ENCODE measurements around the gene CECR2.

The CECR2 gene

GRCh38 chr22:17438026-17438425 lies 68.8 kb downstream of the CECR2 start:
- Histone ChIP-seq H3K36me3 (replicated peaks; ENCODE audit: insufficient read depth, low read length) (no peaks in the 10 kb centered on the region), H3K4me2 (ENCODE audit: low read depth, low read length) (no peak overlapping the region), H3K9ac (ENCODE audit: low read length) (no peak overlapping the region), H3K9me3 (replicated peaks; ENCODE audit: insufficient read depth, low read length) (no peaks in the 10 kb centered on the region), H2AFZ (ENCODE audit: low read length) (no peak overlapping the region), H3K4me1 (ENCODE audit: low read length) (peaks cover 16% of the 10 kb centered on the region), H3K9me2 (replicated peaks; ENCODE audit: insufficient read depth, low read length) (no peaks in the 10 kb centered on the region), H3K79me2 (ENCODE audit: low read length) (no peaks in the 10 kb centered on the region), H3F3A (ENCODE audit: insufficient read depth, low read length) (peaks cover 9% of the 10 kb centered on the region), H3K4me3 (ENCODE audit: low read length) (no peak overlapping the region), H4K20me1 (ENCODE audit: insufficient read depth, low read length) (no peaks in the 10 kb centered on the region), H3K27me3 (replicated peaks; ENCODE audit: insufficient read depth, low read length) (no peaks in the 10 kb centered on the region), H3K27ac (ENCODE audit: low read length) (no peak overlapping the region)
- TF ChIP-seq EZH2 (optimal IDR thresholded peaks at IDR 0.05; ENCODE audit: low read depth, low read length) (no peak), EZH2phosphoT487 (IDR thresholded peaks at IDR 0.05; ENCODE audit: low read length) (no peak)
- TF ChIP-seq, protein P1, sequence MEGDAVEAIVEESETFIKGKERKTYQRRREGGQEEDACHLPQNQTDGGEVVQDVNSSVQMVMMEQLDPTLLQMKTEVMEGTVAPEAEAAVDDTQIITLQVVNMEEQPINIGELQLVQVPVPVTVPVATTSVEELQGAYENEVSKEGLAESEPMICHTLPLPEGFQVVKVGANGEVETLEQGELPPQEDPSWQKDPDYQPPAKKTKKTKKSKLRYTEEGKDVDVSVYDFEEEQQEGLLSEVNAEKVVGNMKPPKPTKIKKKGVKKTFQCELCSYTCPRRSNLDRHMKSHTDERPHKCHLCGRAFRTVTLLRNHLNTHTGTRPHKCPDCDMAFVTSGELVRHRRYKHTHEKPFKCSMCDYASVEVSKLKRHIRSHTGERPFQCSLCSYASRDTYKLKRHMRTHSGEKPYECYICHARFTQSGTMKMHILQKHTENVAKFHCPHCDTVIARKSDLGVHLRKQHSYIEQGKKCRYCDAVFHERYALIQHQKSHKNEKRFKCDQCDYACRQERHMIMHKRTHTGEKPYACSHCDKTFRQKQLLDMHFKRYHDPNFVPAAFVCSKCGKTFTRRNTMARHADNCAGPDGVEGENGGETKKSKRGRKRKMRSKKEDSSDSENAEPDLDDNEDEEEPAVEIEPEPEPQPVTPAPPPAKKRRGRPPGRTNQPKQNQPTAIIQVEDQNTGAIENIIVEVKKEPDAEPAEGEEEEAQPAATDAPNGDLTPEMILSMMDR (IDR thresholded peaks at IDR 0.05; ENCODE audit: low read length): no peak
- no peak for DNase-seq

DNA sequence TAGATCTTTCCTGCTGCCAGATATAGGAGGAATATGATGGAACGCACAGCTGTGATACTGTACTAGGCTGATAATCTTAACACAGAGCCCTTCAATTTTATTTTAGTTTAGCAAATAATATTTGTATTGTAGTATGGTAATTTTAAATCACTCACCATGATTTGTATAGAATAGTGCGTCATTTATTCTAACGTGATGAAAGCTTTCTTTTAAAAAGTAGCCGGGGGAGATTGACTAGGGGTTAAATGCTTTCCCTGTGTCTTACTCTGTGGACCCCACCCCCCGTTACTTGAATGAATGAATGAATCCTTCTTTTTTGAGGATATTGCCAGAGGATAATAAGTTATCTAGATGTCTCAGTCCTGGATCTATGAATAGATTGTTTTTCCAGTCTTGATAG lies 72.1 kb downstream of the CECR2 start:
- Histone ChIP-seq H3K4me3 (ENCODE audit: low read length) (no peak overlapping the region), H3K79me2 (ENCODE audit: low read length) (no peaks in the 10 kb centered on the region), H3K36me3 (replicated peaks; ENCODE audit: insufficient read depth, low read length) (no peaks in the 10 kb centered on the region), H3F3A (ENCODE audit: insufficient read depth, low read length) (peaks cover 7% of the 10 kb centered on the region), H3K27ac (ENCODE audit: low read length) (no peak overlapping the region), H3K27me3 (replicated peaks; ENCODE audit: insufficient read depth, low read length) (no peaks in the 10 kb centered on the region), H3K9ac (ENCODE audit: low read length) (no peak overlapping the region), H3K4me2 (ENCODE audit: low read depth, low read length) (no peak overlapping the region), H3K9me2 (replicated peaks; ENCODE audit: insufficient read depth, low read length) (no peaks in the 10 kb centered on the region), H4K20me1 (ENCODE audit: insufficient read depth, low read length) (no peaks in the 10 kb centered on the region), H3K4me1 (ENCODE audit: low read length) (peaks cover 13% of the 10 kb centered on the region), H3K9me3 (replicated peaks; ENCODE audit: insufficient read depth, low read length) (no peaks in the 10 kb centered on the region), H2AFZ (ENCODE audit: low read length) (no peak overlapping the region)
- no peak for DNase-seq
- no peak for TF ChIP-seq EZH2 (optimal IDR thresholded peaks at IDR 0.05; ENCODE audit: low read depth, low read length)
- no peak for TF ChIP-seq EZH2phosphoT487 (IDR thresholded peaks at IDR 0.05; ENCODE audit: low read length)
- TF ChIP-seq, protein P1 (IDR thresholded peaks at IDR 0.05; ENCODE audit: low read length): no peak

DNA sequence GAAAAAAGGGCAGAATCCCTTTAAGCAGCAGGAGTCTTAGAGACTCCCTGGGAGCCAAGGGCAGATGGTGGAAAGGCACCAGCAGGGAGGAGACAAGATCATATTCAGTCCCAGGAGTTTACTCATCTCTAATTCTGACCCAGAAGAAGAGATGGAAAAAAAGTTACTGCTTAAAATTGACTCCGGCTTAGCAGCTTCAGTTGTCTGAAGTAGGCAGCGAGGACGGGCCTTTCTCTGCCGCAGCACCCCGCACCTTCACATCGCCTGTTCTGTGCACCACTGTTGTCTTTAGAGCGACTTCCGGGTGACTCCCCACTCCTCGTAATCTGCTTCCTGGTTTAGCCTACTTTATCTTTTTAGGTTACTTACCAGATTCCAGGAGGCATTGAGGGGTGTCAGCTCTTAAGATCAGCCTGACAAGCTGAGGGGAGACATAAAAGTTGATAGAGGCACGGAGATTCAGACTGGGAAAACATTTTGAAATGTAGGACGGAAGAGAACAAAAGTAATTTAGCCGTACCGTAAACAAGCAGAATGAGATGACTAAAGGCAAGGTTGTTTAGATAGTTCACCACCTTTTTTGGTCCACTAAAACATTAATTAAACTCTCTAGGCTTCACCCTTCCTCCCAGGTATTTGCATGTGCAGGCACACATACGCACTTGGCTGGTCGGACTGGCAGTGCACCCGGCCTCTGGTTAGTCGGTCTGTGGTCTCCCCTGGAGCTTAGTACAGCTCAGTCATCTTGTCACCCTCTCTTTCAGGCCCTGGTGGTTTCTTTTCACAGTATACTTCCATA lies 74.3 kb downstream of the CECR2 start:
- H3K79me2 ChIP-seq (ENCODE audit: low read length): no peaks in the 10 kb centered on the region
- TF ChIP-seq EZH2phosphoT487 (IDR thresholded peaks at IDR 0.05; ENCODE audit: low read length): no peak
- no peak for TF ChIP-seq EZH2 (optimal IDR thresholded peaks at IDR 0.05; ENCODE audit: low read depth, low read length)
- TF ChIP-seq, protein P1 (IDR thresholded peaks at IDR 0.05; ENCODE audit: low read length): no peak
- no peaks in the 10 kb centered on the region for H3K27me3 ChIP-seq (replicated peaks; ENCODE audit: insufficient read depth, low read length)
- no peak overlapping the region for H3K4me2 ChIP-seq (ENCODE audit: low read depth, low read length)
- H3K9ac ChIP-seq (ENCODE audit: low read length): no peak overlapping the region
- no peaks in the 10 kb centered on the region for H3K9me2 ChIP-seq (replicated peaks; ENCODE audit: insufficient read depth, low read length)
- DNase-seq: no peak
- no peaks in the 10 kb centered on the region for H3K36me3 ChIP-seq (replicated peaks; ENCODE audit: insufficient read depth, low read length)
- H3K4me3 ChIP-seq (ENCODE audit: low read length): no peak overlapping the region
- H3K27ac ChIP-seq (ENCODE audit: low read length): no peak overlapping the region
- no peaks in the 10 kb centered on the region for H3F3A ChIP-seq (ENCODE audit: insufficient read depth, low read length)
- H3K9me3 ChIP-seq (replicated peaks; ENCODE audit: insufficient read depth, low read length): no peaks in the 10 kb centered on the region
- no peaks in the 10 kb centered on the region for H4K20me1 ChIP-seq (ENCODE audit: insufficient read depth, low read length)
- H2AFZ ChIP-seq (ENCODE audit: low read length): no peak overlapping the region
- no peaks in the 10 kb centered on the region for H3K4me1 ChIP-seq (ENCODE audit: low read length)
